ENCODE data around the gene WRAP53. TPM values are rescaled to one million over a fixed set of nuclear protein-coding genes. Genes with fewer than 3 reads are reported as not detected.

Gene WRAP53
- total and polyA plus RNA-seq, 2 of the 13 experiments (the other 11 are each of a cell fraction or from before 2014, with no cell fraction given) = 7.0 to 19.5 TPM

- BruUV-seq (replicated peaks) = no TSS peak
- no peak overlapping the region for H3K9ac ChIP-seq (ENCODE audit: insufficient read depth, low read depth, low read length)
- WGBS (ENCODE audit: low lambda C conversion rate) = 100% methylated on average over 3 of the region's 13 CpGs
- H2AFZ ChIP-seq (ENCODE audit: low read length) = no peak overlapping the region
- no peaks in the 10 kb centered on the region for H3K79me2 ChIP-seq (ENCODE audit: insufficient read depth, low read length)
- H3K4me2 ChIP-seq (ENCODE audit: low read depth, low read length) = no peak overlapping the region
- ATAC-seq = no peak
- in situ Hi-C loops (cut with HindIII; ENCODE audit: extremely low pct_ligation_motif_present, low pct_unique_long_range_greater_than_20kb) = no loop called here
- FAIRE-seq = no peak
- ChIA-PET CTCF (ENCODE audit: low intra/inter-chr PET ratio, low total read pairs) (no interaction called here), POLR2A (no interaction called here)
- peaks cover 8 to 34% of the 10 kb centered on the region in 2 experiments for H3K27me3 ChIP-seq (ENCODE audit: control insufficient read depth in 1 of 2, insufficient read depth in 2 of 2, low read length in 2 of 2)
- H4K20me1 ChIP-seq (ENCODE audit: insufficient read depth, low read length) = no peaks in the 10 kb centered on the region
- intact Hi-C loops (cut with micrococcal nuclease; ENCODE audit: unreplicated experiment) = no loop called here
- no peak for DNase-seq (ENCODE audit: low spot score)
- no peak overlapping the region for H3K27ac ChIP-seq (ENCODE audit: extremely low read length, insufficient read depth, low read length)
- H3K4me1 ChIP-seq (ENCODE audit: insufficient read depth, low read length) = peaks cover 6% of the 10 kb centered on the region; the same call in 1 of the 2 replicates
- TF ChIP-seq ZNF24 (IDR thresholded peaks at IDR 0.05) (no peak), SIN3A (IDR thresholded peaks at IDR 0.05; ENCODE audit: borderline replicate concordance, low read depth, low read length) (no peak), ZNF121 (CRISPR knock-in tag; IDR thresholded peaks at IDR 0.05) (no peak), RFX5 (IDR thresholded peaks at IDR 0.05; ENCODE audit: low read depth, low read length) (no peak), MATR3 (CRISPR knock-in tag; IDR thresholded peaks at IDR 0.05) (no peak), TEAD2 (CRISPR knock-in tag; IDR thresholded peaks at IDR 0.05) (no peak), KLF12 (CRISPR knock-in tag; IDR thresholded peaks at IDR 0.05; ENCODE audit: borderline replicate concordance) (no peak), ZBTB14 (CRISPR knock-in tag; IDR thresholded peaks at IDR 0.05) (no peak), ZNF431 (CRISPR knock-in tag; IDR thresholded peaks at IDR 0.05; ENCODE audit: borderline replicate concordance, low read depth) (no peak), HMG20B (CRISPR knock-in tag; conservative IDR thresholded peaks at IDR 0.05) (no peak), KMT2B (CRISPR knock-in tag; IDR thresholded peaks at IDR 0.05) (no peak), BRD4 (CRISPR knock-in tag; IDR thresholded peaks at IDR 0.05) (no peak), ZNF552 (CRISPR knock-in tag; IDR thresholded peaks at IDR 0.05; ENCODE audit: borderline replicate concordance) (no peak)
- TF ChIP-seq, protein P1, sequence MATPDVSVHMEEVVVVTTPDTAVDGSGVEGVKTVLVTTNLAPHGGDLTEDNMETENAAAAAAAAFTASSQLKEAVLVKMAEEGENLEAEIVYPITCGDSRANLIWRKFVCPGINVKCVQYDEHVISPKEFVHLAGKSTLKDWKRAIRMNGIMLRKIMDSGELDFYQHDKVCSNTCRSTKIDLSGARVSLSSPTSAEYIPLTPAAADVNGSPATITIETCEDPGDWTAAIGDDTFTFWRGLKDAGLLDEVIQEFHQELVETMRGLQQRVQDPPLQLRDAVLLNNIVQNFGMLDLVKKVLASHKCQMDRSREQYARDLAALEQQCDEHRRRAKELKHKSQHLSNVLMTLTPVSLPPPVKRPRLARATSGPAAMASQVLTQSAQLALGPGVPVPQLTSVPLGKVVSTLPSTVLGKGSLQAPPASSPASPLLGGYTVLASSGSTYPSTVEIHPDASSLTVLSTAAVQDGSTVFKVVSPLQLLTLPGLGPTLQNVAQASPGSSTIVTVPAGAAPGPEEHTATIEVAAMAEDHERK (CRISPR knock-in tag; IDR thresholded peaks at IDR 0.05; ENCODE audit: low read depth) = no peak
- TF ChIP-seq, protein P2, sequence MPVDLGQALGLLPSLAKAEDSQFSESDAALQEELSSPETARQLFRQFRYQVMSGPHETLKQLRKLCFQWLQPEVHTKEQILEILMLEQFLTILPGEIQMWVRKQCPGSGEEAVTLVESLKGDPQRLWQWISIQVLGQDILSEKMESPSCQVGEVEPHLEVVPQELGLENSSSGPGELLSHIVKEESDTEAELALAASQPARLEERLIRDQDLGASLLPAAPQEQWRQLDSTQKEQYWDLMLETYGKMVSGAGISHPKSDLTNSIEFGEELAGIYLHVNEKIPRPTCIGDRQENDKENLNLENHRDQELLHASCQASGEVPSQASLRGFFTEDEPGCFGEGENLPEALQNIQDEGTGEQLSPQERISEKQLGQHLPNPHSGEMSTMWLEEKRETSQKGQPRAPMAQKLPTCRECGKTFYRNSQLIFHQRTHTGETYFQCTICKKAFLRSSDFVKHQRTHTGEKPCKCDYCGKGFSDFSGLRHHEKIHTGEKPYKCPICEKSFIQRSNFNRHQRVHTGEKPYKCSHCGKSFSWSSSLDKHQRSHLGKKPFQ (CRISPR knock-in tag; IDR thresholded peaks at IDR 0.05; ENCODE audit: insufficient replicate concordance) = no peak
- H3K36me3 ChIP-seq (replicated peaks in 1 of 2; ENCODE audit: control insufficient read depth in 1 of 2, insufficient read depth in 2 of 2, low read length in 2 of 2) = peaks cover under 1 to 4% of the 10 kb centered on the region in 2 experiments; a peak in 3 of 5 replicates
- H3K9me3 ChIP-seq (ENCODE audit: low read length) = no peaks in the 10 kb centered on the region
- no peak overlapping the region for H3K4me3 ChIP-seq (replicated peaks in 1 of 3; ENCODE audit: insufficient read depth in 1 of 3, low read depth in 2 of 3, low read length in 3 of 3)
Observed at GRCh38 chr17:7702776-7703175, 14.5 kb downstream of the WRAP53 start.
